ENCODE results near the gene ACP5.
A peak's percentile ranks its signal among the peaks of the same experiment; 100 is the strongest.

Gene ACP5

GRCh38 chr19:11606484-11606883 is 29.0 kb upstream of the ACP5 start:
- no peak for TF ChIP-seq CTCF (IDR thresholded peaks at IDR 0.05)

DNA sequence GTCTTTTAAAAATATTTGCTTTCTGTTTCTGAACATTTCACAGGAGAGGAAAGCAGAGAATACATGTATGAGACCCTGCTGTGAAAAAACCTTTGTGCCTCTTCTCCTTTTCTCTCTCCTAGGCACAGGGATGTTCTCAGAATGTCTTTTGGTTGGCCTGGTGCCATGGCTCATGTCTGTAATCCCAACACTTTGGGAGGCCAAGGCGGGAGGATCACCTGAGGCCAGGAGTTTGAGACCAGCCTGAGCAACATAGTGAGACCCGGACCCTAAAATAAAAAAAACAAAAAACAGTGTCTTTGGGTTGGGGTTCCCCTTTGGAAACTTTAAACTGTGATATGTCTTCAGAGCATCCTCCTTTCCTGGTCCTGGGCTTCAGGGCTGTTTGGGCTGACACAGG is 21.3 kb upstream of the ACP5 start:
- no peak for TF ChIP-seq CTCF (IDR thresholded peaks at IDR 0.05)

GRCh38 chr19:11598103-11598483 is 20.6 kb upstream of the ACP5 start:
- no peak for TF ChIP-seq CTCF (IDR thresholded peaks at IDR 0.05)

DNA sequence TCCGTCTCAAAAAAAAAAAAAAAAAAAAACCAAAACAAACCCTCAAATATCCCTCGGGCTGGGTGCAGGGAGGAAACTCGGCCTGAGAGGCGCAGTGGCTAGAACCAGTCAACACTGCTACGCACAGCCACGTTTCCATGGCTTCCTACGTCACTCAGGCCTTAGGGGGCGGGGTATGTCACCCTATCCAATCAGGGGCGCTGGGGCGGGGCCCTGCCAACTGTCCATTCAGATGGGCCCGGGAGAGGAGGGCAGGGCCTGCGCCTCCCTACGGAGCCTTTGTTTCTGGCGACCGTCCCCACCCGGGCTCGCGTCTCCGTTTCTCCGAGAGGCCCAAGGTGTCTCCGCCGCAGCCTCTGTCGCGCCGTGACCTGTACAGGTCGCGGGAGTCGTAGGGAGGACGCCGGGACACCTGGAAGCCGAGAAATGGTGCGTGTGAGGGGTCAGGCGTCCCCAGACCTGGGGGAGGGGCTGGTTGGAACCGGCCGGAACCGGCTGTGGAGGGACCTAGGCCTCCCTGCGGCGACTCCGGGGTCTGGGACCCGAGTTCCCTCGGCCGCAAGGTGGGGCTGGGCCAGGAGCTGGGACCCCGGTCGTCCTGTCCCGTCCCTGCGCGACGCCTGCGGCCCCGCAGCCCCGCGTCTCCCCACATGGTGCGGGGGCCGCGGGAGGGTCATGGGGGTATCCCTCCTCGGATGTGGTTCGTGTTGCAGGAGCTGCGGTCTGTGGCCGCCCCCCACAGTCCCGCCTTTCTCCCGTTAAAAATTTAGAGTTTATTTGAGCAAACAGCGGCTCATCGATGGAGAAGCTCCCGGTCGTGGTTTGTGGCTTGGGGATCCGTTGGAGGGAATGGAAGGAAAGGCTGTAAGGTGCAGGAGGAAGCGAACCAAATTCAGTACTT is 20.0 kb upstream of the ACP5 start, which contains the start of gene ZNF627:
ZNF627 (plus strand) TSS at position 282 of the 901 bp plus-strand sequence; CDS start at position 427, 145 bp downstream.
- TF ChIP-seq CTCF (IDR thresholded peaks at IDR 0.05) = no peak

DNA sequence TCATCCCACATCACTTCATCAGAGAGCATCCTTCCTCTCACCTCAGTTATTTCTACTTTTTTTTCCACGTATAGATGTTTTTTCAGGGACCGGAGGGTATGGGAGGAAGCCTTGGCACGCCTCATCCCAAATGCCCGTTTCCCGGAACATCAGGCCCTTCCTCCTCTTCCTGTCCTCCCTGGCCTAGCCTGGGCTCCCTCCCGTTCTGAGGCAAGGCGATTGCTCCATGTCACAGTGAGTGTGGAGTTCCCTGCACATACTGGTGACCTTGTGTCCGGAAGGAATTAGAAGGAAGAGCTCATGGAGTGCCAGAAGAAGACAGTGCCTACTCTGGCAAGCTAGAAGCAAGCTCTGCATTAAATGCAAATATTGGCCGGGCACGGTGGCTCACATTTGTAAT is 18.7 kb upstream of the ACP5 start:
- TF ChIP-seq CTCF (IDR thresholded peaks at IDR 0.05) = no peak

DNA sequence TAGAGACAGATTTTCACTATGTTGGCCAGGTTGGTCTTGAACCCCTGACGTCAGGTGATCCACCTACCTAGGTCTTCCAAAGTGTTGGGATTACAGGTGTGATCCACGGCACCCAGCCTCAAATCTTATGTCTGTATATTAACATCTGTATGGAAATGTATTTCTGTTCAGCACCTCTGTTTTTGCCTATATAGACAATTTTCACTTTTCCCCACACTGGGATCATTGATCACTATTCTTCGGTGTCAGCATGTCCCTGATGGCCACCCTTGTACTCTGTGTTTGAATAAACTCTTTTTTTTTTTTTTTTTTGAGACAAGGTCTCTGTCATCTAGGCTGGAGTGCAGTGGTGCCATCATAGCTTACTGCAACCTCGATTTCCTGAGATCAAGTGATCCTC is 16.6 kb upstream of the ACP5 start:
- no peak for TF ChIP-seq CTCF (IDR thresholded peaks at IDR 0.05)

DNA sequence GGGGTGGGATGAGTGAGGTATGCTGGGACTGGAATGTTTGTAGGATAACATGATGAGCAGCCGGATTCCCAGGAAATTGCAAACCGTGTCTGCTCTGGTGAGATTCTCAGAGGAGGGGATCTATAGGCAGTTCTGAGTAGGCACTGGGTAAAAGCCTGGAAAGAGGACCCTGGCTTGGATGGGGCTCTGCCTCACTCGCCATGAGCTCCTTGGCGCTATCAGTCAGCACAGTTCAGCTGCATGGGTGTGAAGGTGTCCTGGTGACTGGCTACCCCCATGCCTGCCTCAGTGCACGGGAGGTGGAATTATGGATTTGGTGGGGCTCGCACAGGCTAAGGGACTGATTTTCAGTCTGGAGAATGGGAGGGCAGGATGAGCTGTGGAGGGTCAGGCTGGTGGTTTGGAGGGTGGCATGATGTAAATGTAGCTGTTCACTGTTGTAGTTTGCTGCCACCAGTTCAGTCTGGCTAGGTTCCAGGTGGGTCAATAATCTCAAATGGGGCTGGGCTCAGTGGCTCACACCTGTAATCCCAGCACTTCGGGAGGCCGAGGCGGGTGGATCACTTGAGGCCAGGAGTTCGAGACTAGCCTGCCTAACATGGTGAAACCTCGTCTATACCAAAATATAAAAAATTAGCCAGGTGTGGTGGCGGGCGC is 10.7 kb upstream of the ACP5 start:
- peak; percentile 42; the same call in 1 of the 2 replicates for TF ChIP-seq CTCF (IDR thresholded peaks at IDR 0.05)
